ENCODE data around the gene LINS1.
A peak's percentile ranks its signal among the peaks of the same experiment; 100 is the strongest.

LINS1 gene, protein sequence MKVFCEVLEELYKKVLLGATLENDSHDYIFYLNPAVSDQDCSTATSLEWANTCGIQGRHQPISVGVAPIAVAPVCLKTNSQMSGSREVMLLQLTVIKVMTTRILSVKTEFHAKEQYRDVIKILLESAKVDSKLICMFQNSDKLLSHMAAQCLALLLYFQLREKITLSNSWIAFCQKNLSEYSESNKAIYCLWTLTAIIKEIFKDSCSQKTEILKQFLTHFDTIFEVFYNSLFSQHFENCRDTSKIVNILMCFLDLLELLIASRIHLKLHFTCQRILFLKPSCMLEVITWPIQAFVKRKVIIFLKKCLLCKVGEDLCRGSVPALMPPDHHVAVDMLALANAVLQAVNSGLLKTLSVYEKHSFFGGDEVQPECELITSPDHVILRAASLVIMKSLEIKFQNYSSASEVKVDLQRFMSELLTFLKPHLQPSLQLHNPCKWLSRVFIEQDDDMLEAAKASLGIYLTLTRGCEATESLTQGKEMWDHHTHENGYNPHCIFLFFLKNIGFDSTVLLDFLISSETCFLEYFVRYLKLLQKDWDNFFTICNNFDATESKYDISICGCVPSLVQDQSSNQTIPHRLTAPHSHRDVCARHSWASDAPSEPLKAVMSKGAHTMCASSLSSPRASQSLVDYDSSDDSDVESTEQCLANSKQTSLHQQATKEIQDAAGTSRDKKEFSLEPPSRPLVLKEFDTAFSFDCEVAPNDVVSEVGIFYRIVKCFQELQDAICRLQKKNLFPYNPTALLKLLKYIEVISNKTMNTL

DNA sequence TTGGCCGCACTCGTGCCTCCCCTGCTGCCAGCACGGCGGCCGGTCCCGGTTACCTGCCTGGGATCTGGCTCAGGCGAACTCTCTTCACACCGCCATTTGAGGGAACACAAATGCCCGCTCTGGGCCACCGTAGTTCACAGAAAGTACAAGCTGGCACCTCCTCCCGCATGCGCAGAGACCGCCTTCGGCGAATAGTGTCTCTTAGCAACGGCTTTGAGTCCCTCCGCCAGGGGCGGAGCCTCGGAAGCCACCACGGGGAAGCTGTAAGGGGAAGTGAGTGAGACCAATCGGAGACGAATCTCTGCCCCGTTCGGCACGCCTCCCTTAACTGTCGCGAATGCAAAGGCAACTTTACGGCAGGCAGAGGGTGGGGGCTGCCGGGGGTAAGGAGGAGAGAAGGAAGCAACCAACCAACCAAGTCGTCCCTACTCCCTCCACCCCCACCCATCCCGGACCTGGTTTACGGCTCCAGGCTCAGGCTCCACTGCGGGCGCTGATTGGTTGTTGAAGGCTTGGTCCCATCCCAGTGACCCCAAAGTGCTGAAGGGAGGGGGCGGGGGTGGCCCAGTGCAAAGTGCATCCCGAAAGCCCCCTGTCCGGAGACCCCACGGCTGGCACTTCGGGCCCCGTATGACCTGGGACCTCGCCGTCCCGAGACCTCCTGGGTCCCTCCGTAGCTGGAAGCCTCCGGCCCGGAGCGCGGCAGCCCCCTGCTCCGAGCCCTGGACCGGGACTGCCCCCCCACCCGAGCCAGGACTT, at the start of gene LINS1, which contains the start of gene ASB7:
Gene LINS1 (minus strand): TSS at position 121 of the 759 bp plus-strand sequence. CDS start 21,342 bp downstream, outside the sequence.
Gene ASB7 (plus strand): TSS at position 526 of the 759 bp plus-strand sequence. CDS start 9,628 bp downstream, outside the sequence.
- DNase-seq: peak; percentile 100

DNA sequence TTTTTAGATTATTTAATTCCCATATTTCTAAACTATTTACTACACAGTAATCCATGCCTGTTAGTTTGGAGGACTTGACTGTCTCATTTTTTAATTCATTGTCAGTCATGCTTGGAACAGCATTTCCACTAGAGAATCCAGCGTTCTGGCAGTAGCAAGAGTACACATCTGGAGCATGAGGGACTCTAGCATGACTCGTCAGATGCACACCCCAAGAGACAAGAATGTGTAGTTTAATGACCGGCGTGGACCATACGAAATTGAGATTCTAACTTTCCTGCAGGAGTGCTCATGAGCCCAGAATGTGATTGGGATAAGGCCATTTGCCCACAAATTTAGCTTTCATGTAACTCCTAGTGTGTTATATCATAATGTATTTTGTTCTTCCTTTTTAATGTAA, 49.3 kb upstream of the LINS1 start:
- no peak for DNase-seq

DNA sequence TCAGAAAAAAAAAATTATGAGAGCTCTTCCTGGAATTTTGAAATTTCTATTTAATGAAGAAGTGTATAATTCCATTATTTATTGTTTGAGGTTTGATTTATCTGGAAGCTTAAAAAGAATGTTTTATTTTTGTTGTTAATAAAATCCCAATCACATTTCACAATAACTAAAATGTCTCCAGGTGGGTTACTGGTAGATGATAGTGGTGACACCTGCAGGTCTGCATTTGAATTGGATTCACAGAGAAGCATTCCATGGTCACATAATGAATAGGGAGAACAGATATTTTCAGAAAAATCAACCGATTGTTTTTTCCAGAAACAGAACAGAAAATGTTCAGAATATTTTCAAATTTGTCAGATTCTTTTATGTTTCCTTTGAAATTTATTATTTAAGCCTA, 48.7 kb upstream of the LINS1 start:
- DNase-seq: no peak

DNA sequence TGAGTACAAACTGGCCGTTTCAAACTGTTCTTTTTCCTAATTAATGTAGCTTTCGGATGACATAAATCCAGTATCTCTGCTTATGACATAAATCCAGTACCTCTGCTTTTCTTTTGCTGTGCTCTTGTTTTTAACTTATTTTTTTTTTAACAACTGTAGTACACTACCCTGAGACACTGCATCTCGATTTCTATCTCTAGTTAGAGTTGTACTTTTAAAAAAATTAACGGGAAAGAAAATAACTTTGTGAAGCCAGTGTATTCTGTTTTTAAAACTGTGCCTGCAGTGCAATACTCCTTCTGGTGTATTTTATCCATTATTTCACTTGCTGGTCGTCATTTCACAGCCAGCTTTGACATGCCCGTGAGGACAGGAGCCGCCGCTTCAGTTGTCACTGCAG, 47.0 kb upstream of the LINS1 start:
- DNase-seq: no peak

DNA sequence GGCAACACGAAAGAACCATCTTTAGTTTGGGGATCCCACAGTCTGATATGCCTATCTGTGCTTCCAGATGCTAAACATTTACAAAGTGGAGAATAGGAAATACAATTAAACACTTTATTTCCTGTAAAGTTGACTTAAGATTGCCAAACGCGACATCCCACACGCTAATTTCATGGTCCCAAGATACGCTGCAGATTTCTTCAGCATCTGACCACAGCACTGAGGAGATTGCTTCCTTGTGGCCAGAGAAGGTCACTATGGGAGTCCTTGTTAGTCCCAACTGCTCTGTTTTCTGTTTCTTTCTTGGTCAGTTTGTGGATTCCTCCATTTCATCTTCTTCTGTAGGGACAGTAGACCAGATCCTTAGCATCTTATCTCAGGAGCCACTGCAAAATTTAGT, 43.7 kb upstream of the LINS1 start:
- no peak for DNase-seq

DNA sequence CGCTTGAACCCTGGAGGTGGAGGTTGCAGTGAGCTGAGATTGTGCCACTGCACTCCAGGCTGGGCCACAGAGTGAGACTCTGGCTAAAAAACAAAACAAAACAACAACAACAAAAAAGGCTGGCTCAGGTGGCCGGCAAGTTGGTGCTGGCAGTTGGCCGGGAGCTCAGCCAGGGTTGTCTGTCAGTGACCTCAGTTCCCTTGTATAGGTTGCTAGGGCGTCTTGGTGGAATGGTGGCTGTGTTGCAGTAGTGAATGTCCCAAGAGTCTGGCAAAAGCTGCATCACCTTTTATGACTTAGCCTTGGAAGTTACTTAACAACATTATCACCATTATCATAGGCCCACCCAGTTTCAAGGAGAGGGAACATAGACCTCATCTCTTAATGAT, 41.0 kb upstream of the LINS1 start:
- DNase-seq: no peak

DNA sequence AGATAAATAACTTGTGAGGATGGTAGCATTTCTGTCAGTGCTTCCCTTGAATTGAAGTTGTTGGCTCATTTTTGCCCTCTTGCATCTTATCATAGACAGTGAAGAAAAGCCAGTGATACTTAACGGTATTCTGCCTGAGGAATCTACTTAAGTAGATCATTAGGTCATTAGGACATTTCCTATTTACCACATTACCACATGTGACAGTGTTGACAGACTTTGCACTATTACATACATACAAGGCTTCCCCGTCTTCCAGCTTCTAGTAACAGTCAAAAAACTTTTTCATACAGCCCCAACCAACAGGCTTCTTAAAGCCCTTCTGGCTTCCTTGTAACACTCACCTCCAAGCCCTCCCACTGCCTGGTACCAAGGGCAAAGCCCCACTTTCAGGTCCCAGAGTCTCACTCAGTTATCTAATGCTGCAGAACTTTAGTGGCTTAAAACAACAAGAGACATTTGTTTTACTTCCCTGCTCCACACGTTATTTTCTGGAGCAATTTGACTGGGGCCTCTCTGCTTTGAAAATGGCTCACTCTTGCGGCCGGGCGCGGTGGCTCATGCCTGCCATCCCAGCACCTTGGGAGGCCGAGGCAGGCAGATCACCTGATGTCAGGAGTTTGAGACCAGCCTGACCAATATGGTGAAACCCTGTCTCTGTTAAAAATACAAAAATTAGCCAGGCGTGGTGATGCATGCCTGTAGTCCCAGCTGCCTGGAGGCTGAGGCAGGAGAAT, 40.4 kb upstream of the LINS1 start:
- no peak for DNase-seq

DNA sequence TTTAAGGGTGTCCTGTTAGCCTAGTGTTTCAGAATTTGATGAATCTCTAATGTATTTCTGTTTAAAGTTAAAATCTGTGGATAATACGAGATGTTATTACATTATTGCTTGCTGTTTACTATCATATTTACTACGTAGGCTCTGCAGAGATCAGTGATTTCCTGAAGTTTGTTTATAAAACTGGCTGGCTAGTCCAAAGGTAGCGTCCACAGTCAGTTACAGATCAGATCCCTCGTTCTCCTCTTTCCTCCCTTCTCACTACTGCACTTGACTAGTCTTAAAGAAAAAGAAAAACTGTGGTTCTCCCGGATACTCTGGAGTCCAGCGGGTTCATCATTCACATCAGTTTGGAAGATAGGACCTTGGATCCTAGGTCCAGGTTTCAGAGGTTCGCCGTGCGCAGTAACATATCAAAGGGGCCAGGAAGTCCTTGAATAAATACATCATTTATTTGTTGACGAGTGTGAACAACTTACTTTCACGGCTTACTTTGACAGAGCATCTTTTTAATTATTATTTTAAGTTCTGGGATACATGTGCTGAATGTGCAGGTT, 36.3 kb upstream of the LINS1 start:
- no peak for DNase-seq

DNA sequence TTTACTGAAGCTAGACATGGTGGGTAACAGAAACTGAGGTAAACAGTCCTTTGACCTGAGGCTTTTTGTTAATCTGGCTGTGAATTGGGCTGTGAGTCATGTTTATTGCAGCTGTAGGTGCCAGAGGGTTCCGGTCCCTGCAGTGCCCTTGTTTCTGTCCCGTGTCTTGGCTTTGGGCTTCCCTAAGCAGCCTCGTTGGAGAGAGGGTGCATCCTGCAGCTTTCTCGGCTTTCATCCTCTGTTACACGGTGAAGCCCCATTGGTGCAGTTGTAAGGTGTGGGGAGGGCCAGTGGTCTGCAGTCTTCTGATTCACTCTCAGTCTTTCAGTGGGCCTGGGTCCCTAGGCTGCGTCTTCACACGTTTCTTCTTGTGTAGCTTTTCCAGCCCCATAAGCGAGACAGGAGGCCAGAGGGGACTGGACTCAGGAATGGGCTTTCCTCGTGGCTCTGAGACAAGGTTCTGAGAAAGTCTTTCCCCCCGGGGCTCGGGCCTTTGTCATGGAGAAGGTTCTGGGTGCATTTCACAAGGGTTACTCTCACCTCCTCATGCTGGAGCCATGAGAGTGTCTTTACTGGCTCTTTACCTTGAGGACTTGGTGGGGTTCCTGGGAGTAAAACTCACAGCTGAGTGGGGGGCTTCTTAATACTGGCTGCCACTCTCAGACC, 33.6 kb upstream of the LINS1 start:
- DNase-seq: no peak

DNA sequence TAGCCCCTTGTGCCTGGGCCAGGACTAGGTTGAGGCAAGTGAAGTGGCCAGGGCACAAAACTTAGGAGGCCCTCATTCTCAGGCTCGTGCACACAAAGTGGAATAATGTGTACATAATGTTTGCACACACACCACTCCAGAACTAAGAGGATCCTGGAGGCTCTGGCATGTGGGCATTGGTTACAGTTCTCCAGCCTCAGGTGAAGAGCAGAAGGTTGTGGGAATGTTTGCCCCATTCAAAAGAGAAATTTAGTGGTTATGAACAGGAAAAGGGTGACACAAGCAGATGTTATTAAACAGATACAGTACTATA, 31.7 kb upstream of the LINS1 start:
- DNase-seq: no peak

DNA sequence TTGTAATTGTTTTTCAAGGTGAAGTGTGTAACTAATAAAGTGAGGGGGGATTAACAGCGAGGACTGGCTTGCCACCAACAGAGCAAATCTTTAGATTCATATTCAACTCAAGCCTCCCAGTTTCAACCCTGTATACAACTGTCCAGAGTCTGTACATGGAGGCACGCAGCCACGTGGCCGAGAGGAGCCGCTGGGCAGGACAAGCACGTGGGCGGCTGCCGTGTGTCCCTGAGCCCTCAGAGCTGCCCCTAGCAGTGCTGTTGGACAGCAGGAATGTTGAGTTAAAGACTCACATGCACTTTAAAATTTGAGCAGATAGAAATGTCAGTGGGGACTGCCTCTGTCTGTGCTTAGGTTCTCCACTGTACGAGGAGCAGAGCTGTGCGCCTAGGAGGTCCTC, 29.8 kb upstream of the LINS1 start:
- DNase-seq: no peak

DNA sequence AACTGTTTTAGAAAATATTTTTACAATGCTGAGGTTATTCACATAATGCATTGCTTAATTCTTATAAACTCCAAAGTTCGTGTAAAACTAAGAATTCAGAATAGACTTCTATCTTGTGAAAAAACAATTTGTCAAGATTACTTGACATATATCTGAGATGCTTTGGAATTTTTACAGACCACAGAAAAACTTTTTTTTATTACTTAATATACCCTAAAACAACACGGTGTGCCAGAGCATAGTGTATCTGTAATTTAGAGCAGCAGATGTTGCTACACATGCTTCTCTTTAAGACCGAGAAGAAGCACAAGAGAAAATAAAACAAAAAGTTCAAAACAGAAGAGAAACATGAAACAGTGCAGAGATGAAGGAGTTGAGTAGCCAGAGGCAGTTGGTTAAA, 26.8 kb upstream of the LINS1 start:
- no peak for DNase-seq

DNA sequence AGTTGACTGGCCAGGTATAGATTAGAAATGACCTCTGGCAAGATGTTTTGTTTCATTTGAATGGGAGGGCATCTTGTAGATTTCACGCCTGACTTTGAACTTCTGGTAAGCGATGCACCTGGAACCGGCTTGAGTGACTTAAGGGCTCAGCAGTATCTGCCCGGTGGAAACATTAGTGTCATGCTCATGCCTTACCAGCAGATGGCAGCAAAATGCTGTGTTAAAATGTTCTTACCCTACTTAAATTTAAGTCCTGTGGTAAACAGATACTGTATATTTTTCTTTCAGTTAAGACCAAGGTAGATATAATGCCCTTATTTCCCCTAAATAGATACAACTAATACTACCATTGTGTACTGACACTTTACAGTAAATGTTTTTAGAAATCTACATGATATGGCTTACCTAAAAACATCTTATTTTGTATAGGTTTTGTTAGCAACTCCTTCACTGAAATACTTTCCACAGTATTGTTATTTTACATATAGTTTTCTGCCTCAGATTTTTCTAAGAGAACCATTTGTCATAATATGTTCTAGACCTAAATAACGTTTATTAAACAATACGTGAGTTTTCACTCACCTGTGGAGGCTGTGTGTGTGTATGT, 25.9 kb upstream of the LINS1 start:
- DNase-seq: peak; percentile 31 to 72

DNA sequence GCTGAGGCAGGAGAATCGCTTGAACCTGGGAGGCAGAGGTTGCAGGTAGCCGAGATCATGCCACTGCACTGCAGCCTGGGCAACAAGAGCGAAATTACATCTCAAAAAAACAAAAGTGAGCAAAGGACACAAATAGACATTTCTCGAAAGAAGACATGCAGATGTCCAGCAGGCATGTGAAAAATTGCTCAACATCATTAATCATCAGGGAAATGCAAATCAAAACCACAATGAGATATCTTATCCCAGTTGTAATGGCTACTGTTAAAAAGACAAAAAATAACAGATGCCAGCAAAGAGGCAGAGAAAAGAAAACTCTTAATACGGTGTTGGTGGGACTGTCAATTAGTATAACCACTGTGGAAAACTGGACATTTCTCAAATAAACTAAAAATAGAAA, 21.3 kb upstream of the LINS1 start:
- no peak for DNase-seq

DNA sequence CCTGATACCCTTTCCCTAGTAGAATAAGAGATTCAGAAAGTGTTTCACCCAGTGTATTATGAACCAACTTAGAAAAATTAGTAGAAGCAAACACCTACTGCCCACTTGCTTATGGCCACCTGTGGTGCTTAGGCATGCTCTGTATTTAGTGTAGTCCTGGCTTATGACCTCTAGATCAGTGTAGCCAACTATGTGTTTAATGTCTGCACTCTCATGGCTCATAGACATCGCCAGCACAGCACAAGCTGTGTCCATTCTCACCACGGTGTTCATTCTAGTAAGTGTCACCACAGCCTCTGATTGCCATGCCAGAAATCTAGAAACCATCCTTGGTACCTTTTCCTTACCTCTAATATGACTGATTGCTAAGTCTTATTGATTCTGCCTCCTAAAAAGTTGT, 14.7 kb upstream of the LINS1 start:
- DNase-seq: no peak

DNA sequence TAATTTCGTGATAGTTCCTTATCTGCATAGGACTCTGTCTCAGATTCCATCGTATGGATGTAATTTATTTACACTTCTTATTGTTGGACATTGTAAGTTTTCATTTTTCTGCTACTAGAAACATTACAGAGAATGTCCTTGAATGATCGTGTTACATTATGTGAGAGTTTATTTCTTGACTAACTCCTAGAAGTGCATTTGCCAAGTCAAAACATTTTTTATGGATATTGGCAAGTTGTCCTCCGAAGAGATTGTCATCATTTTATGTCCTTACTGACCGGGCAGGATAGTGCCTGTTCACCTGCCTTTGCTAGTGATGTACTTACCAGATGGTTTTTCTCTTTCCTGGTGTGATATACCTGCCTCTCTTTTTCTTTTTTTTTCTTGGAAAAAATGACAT, 13.8 kb upstream of the LINS1 start:
- no peak for DNase-seq

DNA sequence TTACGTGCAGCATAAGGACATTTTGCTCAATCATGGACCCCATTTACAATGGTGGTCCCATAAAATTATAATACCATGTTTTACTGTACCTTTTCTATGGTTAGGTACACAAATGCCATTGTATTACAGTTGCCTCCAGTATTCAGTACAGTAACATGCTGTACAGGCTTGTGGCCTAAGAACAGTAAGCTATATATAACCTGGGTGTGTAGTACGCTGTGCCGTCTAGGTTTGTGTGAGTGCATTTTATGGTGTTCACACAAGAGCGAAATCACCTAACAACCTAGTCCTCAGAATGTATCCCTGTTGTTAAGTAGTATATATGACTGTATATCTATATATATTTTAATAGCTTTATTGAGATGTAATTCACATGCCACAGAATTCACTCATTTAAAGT, 12.9 kb upstream of the LINS1 start:
- DNase-seq: no peak

DNA sequence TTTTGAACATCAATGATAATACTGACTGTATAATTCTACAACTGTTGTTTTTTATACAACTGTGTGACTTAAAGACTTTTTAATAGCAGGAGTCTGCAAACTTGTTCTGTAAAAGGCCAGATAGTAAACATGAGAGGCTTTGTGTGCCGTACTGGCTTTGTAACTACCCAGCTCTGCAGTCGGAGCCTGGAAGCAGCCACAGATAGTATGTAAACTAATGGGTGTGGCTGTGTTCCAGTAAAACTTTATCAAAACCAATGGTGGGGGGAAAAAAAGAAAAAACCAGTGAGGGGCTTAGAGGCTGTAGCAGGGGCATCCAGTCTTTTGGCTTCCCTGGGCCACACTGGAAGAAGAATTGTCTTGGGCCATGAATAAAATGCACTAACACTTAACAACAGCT, 12.4 kb upstream of the LINS1 start:
- no peak for DNase-seq

DNA sequence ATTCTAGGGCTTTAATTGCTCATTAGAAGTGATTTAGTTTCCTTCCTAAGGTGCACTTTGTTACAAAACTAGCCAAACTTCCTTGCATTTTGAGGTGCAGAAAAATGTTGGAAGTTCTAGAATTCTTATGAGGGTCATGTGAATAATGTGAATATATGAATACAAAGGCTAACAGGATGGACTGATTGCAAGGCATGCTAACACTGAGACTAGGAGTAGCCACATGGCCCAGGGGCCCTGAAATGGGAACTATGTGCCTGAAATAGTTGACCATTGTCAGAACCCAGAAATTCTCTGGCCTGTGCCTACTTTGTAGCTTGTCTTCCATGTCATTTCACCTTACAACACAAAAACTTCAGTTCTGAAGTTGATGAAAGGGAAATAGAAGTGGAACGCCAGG, 11.2 kb upstream of the LINS1 start:
- no peak for DNase-seq

DNA sequence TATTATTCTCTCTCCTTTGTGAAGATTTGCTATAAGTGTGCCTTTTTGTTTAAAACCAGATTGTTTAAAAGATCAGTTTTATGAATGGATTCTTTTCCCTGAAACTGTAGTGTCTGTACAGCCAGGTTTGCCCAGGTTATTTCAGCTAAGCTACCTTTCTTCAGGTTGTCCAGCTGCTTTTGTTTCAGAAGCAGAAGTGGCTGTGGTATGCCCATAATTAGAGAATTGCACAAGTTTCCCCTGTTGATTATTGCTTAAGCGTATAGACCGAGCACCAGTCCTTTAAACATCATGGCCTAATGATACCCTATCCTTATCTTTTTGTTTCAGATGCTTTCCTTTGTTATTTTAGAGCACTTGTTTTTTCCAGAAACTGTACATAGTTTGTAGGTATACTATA, 10.6 kb upstream of the LINS1 start:
- DNase-seq: no peak

DNA sequence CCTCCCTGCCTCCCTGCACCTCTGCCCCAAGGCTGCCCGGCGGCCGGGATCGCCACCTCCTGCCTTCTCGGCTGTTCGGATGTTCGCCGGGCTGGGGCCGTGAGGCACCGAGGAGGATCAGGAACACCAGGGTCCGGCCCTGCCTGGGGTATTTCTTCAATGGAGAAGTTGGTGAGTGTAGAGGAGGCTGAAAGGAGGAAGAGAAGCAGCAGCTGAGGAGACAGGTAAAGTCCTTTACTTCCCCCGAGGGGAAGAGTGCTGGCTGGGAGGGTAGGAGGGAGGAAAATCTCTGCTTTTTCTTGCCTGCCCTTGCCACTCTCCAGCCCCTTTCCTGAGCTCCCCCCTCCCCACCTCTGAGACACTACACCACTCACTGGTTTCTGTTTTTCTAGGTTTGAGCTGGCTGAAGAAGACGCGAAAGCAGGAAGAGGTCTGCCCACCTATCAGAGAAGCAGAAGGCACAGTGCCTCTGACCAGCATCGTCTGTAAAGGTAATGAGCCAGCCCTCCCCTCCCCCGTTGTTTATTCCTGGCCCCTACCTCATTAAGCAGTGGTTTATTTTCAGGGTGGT, 924 bp upstream of the LINS1 start:
- DNase-seq: no peak
